Fibroblast of mammary gland (primary cell): ENCODE results near the gene ORC3.

Experiments
- DNase-seq: peaks from one replicate; pipeline ENCODE4 v3.0.0-alpha.2; 2010; ENCODE audit warnings: low read depth
- H3K4me3 ChIP-seq: 2 replicates; pipeline ENCODE4 v1.5.1; 2011; ENCODE audit warnings: low read depth, mild to moderate bottlenecking, low read length, moderate library complexity; ENCODE audit not compliant: control insufficient read depth
- CTCF ChIP-seq: conservative IDR thresholded peaks from 2 replicates; pipeline ENCODE4 v1.5.1; 2011; ENCODE audit warnings: low read depth, low read length, inconsistent platforms; ENCODE audit not compliant: control insufficient read depth, insufficient read depth

The ORC3 gene

GRCh38 chr6:87714093-87714842 lies 124.3 kb downstream of the ORC3 start:
- DNase-seq, result peak; percentile 94

More at GRCh38 chr6:87714093-87714842, 124.3 kb downstream of the ORC3 start:
- no peak for TF ChIP-seq CTCF
- no peak overlapping the region for H3K4me3 ChIP-seq
